GM12872 (cell line): ENCODE results near the gene STXBP5L.

Source experiments
- TF ChIP-seq, protein P1 (sequence below): IDR thresholded peaks from 3 replicates; pipeline ENCODE4 v1.5.1; 2011; ENCODE audit warnings: low read depth, mild to moderate bottlenecking, low read length, moderate library complexity; ENCODE audit not compliant: insufficient read depth

Gene STXBP5L

DNA sequence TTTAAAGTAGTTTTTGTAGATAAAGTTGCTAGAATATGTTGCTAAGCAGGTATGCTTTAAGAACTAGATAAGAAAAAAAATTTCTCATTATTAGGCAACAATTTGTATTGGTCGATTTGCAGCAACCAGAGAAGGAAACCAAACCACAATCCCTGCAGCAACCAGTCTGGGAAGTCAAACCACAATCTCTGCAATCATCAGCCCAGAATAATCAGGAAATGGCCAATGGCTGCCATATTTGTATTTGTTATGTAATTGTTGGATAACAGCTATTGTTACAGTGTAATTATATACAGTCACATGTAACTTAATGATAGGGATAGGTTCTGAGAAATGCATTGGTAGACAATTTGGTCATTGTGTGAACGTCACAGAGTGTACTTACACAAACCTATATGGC lies 23.6 kb downstream of the STXBP5L start:
- TF ChIP-seq, protein P1, sequence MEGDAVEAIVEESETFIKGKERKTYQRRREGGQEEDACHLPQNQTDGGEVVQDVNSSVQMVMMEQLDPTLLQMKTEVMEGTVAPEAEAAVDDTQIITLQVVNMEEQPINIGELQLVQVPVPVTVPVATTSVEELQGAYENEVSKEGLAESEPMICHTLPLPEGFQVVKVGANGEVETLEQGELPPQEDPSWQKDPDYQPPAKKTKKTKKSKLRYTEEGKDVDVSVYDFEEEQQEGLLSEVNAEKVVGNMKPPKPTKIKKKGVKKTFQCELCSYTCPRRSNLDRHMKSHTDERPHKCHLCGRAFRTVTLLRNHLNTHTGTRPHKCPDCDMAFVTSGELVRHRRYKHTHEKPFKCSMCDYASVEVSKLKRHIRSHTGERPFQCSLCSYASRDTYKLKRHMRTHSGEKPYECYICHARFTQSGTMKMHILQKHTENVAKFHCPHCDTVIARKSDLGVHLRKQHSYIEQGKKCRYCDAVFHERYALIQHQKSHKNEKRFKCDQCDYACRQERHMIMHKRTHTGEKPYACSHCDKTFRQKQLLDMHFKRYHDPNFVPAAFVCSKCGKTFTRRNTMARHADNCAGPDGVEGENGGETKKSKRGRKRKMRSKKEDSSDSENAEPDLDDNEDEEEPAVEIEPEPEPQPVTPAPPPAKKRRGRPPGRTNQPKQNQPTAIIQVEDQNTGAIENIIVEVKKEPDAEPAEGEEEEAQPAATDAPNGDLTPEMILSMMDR, result no peak

DNA sequence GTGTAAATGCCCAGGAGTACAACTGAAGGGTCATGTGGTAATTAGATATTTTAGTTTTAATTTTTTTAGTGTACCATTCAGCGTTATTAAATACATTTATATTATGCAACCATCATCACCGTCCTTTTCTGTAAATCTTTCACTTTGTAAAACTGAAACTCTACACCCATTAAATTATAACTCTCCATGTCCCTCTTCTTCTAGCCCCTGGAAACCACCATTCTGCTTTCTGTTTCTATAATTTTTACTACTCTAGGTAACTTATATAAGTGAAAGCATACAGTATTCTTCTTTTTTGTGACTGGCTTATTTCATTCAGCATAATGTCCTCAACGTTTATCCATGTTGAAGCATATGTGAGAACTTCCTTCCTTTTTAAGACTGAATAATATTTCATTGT lies 48.1 kb downstream of the STXBP5L start:
- TF ChIP-seq, protein P1, result no peak

DNA sequence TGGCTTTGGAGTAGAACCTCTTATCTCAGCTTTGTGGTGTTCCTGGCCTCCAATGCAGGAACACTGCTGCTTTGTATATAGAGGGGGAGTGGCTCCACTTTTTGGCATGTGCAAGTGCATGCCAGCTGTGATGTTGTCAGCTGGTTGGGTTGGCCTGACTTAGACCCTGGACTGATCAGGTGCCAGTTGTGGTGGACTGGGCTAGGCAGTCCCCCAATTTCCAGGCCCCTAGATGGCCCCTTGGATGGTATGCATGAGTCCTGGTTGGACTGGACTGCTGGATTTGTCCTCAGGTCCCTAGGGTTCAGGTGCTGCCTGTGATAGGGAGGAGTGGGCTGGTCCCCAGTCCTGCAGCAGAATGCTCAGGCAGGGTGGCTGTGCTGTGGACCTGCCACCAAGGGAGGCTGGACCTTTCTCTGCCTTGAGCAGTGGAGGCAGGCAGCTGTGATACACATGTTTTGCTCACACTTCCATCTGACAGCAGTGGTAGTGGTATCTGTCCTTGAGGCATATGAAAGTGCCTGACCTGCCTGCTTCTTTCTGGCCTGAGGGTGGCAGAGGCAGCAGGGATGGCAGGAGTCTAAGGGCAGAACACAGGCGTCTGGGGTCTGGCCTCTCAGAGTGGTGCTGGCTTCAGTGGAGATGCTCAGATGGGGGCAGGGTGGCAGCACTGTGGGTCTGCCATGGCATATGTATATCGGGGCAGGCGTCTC lies 74.8 kb downstream of the STXBP5L start:
- TF ChIP-seq, protein P1, result no peak

DNA sequence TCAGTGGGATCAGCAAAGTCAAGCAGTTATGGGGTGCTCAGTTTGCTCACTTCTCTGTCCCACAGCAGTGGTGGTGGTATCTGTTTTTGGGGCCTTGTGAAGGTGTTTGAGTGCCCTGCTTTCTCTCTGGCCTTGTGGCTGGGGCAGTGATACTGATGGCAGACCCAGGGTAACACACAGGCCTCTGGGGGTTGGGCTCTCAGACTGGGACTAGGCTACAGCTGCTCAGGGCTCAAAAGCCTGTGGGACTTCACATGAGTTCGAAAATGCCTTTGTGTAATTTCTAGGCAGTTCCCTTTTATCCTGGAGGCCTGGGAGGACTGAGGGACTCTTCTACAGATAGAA lies 75.3 kb downstream of the STXBP5L start:
- TF ChIP-seq, protein P1, result no peak

DNA sequence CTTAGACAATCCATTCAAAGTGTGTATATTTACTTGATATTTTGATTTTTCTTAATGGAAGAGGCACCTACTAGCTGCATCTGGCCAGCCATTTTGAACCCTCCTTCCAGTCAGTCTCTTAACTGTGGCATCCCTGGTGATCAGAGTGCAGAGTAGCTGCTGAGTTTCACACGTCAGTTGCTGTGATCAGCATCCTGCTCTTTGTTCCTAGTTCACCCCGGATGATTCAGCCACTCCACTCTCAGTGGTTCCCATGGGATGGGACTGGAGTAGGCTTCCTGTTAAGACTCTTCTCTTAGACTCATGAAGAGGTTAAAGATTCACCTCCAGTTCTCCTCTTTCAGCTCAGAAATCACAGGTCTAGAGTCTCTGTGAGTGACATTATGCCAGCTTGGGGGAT lies 75.8 kb downstream of the STXBP5L start:
- TF ChIP-seq, protein P1, result no peak

DNA sequence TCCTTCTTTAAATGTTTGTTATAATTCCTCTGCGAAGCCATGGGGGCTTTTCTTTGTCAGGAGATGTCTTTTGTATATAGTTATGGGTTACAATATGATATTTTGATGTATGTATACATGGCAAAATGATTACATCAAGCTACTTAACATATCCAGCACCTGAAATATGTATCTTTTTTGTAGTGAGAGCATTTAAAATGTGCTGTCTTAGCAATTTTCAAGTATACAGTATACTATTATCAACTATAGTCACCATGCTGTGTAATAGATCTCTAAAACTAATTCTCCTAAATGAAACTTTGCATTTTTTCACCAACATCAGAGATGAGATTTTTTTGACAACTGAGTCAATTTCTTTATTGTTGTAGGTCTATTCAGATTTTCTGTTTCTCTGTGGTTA lies 77.2 kb downstream of the STXBP5L start:
- TF ChIP-seq, protein P1, result no peak

DNA sequence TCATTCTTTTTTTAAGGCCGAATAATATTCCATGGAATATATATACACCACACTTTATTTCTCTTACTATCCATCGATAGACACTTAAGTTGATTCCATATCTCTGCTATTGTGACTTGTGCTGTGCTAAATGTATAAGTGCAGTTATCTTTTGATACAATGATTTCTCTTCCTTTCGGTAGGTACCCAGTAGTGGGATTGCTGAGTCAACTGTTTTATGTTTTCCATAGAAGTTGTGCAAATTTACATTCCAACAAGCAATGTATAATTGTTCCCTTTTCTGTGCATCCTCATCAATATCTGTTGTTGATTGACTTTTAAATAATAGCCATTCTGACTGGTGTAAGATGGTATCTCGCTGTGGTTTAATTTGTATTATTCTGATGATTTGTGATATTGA lies 81.0 kb downstream of the STXBP5L start:
- TF ChIP-seq, protein P1, result no peak
